Measurements from ENCODE around the gene ETS1. TPM values are rescaled to one million over a fixed set of nuclear protein-coding genes. Genes with fewer than 3 reads are reported as not detected.

Gene ETS1
- total RNA-seq, 1 experiment from 2014 or later: 1.1 TPM

- no peak overlapping the region for H3K4me3 Mint-ChIP-seq (ENCODE audit: unreplicated experiment)
- H3K27me3 Mint-ChIP-seq (ENCODE audit: insufficient read depth, unreplicated experiment): peaks cover 55% of the 10 kb centered on the region
- CTCF ChIA-PET: no interaction called here
- no peak overlapping the region for H3K27ac Mint-ChIP-seq (ENCODE audit: unreplicated experiment)
- no peaks in the 10 kb centered on the region for H3K4me1 Mint-ChIP-seq (ENCODE audit: low read depth, unreplicated experiment)
- Histone ChIP-seq H3K4me1 (no peaks in the 10 kb centered on the region), H3K27me3 (replicated peaks; ENCODE audit: control insufficient read depth, insufficient read depth, low read length) (peaks cover 2% of the 10 kb centered on the region; the same call in 1 of the 2 replicates), H3K36me3 (ENCODE audit: control insufficient read depth, insufficient read depth, low read length) (no peaks in the 10 kb centered on the region), H3K4me3 (ENCODE audit: low read depth, low read length) (no peak overlapping the region), H3K9me3 (no peaks in the 10 kb centered on the region)
- intact Hi-C loops (cut with micrococcal nuclease; ENCODE audit: unreplicated experiment): no loop called here
- H3K36me3 Mint-ChIP-seq (ENCODE audit: insufficient read depth, unreplicated experiment): no peaks in the 10 kb centered on the region
- DNase-seq: no peak
- no peaks in the 10 kb centered on the region for H3K9me3 Mint-ChIP-seq (ENCODE audit: unreplicated experiment)
- POLR2A ChIA-PET: no interaction called here
- TF ChIP-seq, protein P1, sequence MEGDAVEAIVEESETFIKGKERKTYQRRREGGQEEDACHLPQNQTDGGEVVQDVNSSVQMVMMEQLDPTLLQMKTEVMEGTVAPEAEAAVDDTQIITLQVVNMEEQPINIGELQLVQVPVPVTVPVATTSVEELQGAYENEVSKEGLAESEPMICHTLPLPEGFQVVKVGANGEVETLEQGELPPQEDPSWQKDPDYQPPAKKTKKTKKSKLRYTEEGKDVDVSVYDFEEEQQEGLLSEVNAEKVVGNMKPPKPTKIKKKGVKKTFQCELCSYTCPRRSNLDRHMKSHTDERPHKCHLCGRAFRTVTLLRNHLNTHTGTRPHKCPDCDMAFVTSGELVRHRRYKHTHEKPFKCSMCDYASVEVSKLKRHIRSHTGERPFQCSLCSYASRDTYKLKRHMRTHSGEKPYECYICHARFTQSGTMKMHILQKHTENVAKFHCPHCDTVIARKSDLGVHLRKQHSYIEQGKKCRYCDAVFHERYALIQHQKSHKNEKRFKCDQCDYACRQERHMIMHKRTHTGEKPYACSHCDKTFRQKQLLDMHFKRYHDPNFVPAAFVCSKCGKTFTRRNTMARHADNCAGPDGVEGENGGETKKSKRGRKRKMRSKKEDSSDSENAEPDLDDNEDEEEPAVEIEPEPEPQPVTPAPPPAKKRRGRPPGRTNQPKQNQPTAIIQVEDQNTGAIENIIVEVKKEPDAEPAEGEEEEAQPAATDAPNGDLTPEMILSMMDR (IDR thresholded peaks at IDR 0.05; ENCODE audit: insufficient read depth in 1 of 2, low read depth in 1 of 2, low read length in 1 of 2, severe bottlenecking in 1 of 2, unreplicated experiment in 1 of 2): no peak
- BruUV-seq (replicated peaks): no TSS peak
Measured at GRCh38 chr11:128589998-128590397, 2.6 kb upstream of the ETS1 start.

DNA sequence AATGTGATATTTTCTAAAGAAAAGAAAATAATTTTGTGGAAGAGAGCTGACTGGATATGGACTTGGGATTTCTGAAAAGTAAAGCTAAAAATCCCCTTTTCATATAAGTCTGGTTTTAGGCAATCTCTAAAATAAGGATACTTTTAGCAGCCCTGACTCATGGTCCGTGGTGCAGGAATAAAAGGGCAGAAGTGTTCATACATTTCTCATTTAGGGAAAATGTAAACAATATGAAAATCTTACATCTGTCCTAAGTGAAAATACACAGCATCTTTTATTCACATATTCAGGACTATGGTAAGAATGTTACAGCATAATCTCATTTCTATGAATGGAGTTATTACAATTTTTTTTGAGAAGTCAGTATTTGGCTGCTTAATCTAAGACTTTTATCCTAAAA is 735 bp upstream of the ETS1 start:
- intact Hi-C loops (cut with micrococcal nuclease; ENCODE audit: unreplicated experiment): no loop called here
- Histone ChIP-seq H3K9me3 (no peaks in the 10 kb centered on the region), H3K4me1 (no peaks in the 10 kb centered on the region), H3K4me3 (ENCODE audit: low read depth, low read length) (no peak overlapping the region), H3K27me3 (replicated peaks; ENCODE audit: control insufficient read depth, insufficient read depth, low read length) (peaks cover 3% of the 10 kb centered on the region; the same call in 1 of the 2 replicates), H3K36me3 (ENCODE audit: control insufficient read depth, insufficient read depth, low read length) (no peaks in the 10 kb centered on the region)
- Mint-ChIP-seq H3K4me3 (ENCODE audit: unreplicated experiment) (no peak overlapping the region), H3K27me3 (ENCODE audit: insufficient read depth, unreplicated experiment) (peaks cover 57% of the 10 kb centered on the region), H3K9me3 (ENCODE audit: unreplicated experiment) (no peaks in the 10 kb centered on the region), H3K4me1 (ENCODE audit: low read depth, unreplicated experiment) (no peaks in the 10 kb centered on the region), H3K36me3 (ENCODE audit: insufficient read depth, unreplicated experiment) (no peaks in the 10 kb centered on the region), H3K27ac (ENCODE audit: unreplicated experiment) (no peak overlapping the region)
- no TSS peak for BruUV-seq (replicated peaks)
- POLR2A ChIA-PET: no interaction called here
- CTCF ChIA-PET: no interaction called here
- TF ChIP-seq, protein P1 (IDR thresholded peaks at IDR 0.05; ENCODE audit: insufficient read depth in 1 of 2, low read depth in 1 of 2, low read length in 1 of 2, severe bottlenecking in 1 of 2, unreplicated experiment in 1 of 2): no peak
- no peak for DNase-seq

DNA sequence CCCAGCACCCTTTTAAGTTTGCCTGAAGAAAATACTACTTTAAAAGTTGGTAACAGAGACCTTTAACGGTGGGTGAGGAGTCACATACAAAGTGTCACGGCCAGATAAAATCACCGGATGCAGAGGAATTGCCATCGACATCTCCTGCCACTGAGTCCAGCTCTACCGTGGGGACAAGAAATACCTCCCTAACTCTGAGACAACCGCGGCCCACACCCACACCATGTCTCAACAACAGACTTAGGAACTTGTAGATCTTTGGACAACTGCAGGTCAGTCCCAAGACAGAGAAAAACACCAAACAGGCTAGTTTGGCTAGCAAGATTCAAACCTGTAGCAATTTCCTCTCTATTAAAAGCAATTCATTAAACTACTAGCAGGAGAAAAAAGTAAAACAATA is 669 bp downstream of the ETS1 start:
- H3K27me3 ChIP-seq (replicated peaks; ENCODE audit: control insufficient read depth, insufficient read depth, low read length): peaks cover 4% of the 10 kb centered on the region; the same call in 1 of the 2 replicates
- Mint-ChIP-seq H3K4me1 (ENCODE audit: low read depth, unreplicated experiment) (no peaks in the 10 kb centered on the region), H3K27me3 (ENCODE audit: insufficient read depth, unreplicated experiment) (peaks cover 52% of the 10 kb centered on the region), H3K4me3 (ENCODE audit: unreplicated experiment) (no peak overlapping the region), H3K36me3 (ENCODE audit: insufficient read depth, unreplicated experiment) (no peaks in the 10 kb centered on the region), H3K27ac (ENCODE audit: unreplicated experiment) (no peak overlapping the region), H3K9me3 (ENCODE audit: unreplicated experiment) (no peaks in the 10 kb centered on the region)
- intact Hi-C loops (cut with micrococcal nuclease; ENCODE audit: unreplicated experiment): loop anchor here (1.0 kb wide), 1 partner anchor 229 kb away; no protein-coding TSS in a partner anchor
- ChIA-PET POLR2A (interaction anchor here (0.7 kb wide), 1 partner anchor 50 kb away, joined by 3 read pairs; no protein-coding TSS in a partner anchor), CTCF (no interaction called here)
- BruUV-seq (replicated peaks): no TSS peak
- H3K4me1 ChIP-seq: no peaks in the 10 kb centered on the region
- H3K36me3 ChIP-seq (ENCODE audit: control insufficient read depth, insufficient read depth, low read length): no peaks in the 10 kb centered on the region
- H3K9me3 ChIP-seq: no peaks in the 10 kb centered on the region
- H3K4me3 ChIP-seq (ENCODE audit: low read depth, low read length): no peak overlapping the region
- TF ChIP-seq, protein P1 (IDR thresholded peaks at IDR 0.05; ENCODE audit: insufficient read depth in 1 of 2, low read depth in 1 of 2, low read length in 1 of 2, severe bottlenecking in 1 of 2, unreplicated experiment in 1 of 2): no peak
- DNase-seq: no peak

All from Caco-2 (cell line).